Effector CD8-positive, alpha-beta T cell (primary cell): ENCODE results near the gene ZNF726.
"Not testable (repeated sequence)": the region's sequence is repeated elsewhere in the genome, so short reads cannot be mapped to it uniquely, and the experiment has no call there.

ENCODE experiments used
- DNase-seq: peaks from one replicate; lab custom pipeline; 2025; lab: John Stamatoyannopoulos, UW
- total RNA-seq, 4 experiments: gene quantifications; one replicate each; lab custom pipeline; 2026; lab: John Stamatoyannopoulos, UW

Gene ZNF726
- 3.6 to 4.7 (median 3.9) reads per million in 4 experiments for total RNA-seq

DNA sequence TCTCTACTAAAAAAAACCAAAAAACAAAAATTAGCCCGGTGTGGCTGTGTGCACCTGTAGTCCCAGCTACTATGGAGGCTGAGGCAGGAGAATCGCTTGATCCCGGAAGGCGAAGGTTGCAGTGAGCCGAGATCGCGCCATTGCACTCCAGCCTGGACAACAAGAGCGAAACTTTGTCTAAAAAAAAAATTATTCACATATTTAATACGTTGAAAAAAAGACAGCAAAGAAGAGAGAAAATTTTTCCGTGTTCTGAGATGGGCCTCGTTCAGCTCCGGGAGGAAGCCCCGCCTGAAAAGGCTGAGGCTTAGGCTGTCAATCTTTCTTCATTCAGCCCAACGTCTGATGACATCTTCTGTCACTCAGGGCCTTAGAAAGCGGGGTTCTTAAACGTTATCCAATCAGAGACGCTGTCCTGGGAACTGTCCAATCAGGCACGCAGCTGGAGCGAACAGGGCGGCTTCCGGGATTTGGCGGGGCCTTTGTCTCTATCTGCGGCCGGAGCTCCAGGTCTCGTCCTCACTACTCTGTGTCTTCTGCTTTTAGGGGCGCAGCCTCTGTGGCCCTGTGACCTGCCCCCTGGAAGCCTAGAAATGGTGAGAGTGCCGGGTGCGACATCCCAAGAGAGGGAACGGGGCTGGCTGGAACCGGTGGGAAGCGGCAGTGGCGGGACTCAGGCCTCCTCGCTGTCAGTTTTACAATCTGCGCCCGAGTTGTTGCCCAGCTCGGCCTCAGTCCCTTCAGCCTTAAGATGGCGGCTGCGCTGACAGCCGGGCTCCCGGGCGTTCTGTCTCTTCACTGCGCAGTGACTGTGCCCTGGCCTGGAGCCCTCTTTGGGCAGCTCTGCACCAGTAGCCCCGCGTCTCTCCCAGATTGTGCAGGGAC is at the start of gene ZNF726:
ZNF726 (plus strand) TSS at position 485 of the 885 bp plus-strand sequence; CDS start at position 594, 109 bp downstream.
- peak; percentile 80 for DNase-seq

DNA sequence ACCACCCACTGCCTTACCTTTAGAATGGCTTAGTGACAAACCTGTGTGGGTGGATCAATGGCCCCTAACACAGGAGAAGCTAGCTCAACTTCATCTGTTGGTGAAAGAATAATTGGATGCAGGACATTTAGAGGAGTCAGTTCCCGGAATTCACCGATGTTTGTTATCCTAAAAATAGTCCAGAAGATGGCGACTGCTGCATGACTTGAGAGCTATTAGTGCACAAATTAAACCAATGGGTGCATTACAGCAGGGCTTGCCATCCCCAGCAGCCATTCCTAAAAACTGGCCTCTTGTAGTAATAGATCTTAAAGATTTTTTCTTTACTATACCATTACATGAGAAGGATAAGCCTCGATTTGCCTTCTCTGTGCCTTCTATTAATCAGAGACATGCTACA is 46.8 kb upstream of the ZNF726 start:
- DNase-seq: no peak

DNA sequence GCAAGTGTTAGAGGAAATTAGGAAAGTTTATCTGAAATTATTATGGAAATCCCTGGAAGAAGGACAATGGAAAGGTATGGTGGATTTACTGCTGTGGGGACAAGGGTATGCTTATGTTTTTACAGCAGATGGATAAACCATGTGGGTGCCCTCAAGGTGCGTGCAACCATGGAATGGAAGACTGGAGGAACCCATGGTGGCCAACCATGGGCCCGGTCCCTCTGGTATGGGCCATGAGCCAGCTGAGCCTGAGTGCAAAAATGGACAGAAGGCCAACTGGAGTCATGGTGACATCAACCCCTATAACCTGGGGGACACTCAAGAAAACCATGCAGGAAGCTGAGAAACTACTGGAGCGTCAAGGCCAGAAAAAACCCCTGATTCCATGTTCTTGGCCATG is 46.1 kb upstream of the ZNF726 start:
- DNase-seq: no peak

DNA sequence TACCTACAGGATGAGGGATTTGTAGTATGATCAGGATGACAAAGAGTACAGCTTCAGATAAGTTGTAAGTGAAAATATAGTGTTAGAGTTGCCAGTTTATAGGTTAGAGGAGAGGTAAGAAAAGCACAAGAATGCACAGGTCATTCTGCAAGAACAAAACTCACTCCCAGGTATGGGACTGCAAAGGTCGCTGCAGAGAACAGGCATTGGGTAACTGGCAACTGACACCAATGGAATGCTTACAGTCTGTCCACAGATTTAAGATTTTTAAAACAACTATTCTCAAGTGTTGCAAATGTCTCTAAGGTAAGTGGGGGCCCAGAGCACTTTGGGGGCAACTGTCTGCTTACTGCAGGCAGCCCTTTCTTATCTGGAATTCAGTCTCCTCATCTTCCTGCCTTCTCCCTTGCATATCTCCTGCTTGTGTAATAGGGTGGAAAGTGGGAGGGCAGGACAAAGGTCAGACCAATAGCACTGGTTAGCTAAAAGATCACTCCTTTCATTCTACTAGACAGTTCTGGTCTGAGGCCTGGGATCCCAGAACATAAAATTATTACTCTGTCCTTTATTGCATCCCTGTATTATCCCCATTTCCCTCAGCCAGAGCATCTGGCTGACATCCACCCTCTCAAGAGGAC is 42.3 kb upstream of the ZNF726 start:
- DNase-seq: no peak

DNA sequence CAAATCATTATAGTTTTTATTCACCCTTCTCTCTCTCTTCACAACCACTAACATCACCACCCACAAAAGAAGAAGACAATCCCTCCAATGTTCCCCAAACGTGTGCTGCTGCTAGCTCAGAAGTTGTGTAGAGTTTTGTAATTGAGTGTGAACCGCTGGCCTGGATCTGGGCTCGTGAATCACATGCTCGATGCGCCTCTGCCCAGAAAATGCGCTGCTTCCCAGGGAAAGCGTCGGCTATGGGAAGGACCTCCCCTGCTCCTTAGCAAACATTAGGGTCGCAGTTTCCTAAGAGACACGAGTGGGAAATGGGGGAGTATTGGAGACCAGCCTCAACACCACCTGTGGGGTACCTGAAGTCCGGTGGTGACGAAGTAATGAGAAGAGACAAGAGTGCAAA is 38.4 kb upstream of the ZNF726 start:
- DNase-seq: no peak

DNA sequence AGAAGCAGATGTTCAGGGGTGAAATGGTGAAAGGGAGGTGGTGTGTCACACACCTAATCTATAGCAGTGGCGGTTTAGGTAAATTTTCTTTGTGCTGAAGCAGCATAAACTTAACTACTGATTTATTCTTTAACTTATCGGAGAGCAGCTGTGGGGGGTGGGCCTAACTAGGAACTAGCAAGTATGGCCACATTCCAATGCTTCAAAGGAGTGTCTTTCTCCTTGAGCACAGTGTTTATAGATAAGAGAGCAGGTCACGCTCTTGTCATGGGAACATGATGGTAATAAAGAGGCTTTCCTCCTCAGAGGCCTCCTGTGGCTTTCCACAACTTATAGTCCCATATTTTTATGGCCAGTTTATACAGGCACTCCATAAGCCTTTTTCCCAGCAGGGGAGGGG is 37.9 kb upstream of the ZNF726 start:
- DNase-seq: not testable (repeated sequence)

DNA sequence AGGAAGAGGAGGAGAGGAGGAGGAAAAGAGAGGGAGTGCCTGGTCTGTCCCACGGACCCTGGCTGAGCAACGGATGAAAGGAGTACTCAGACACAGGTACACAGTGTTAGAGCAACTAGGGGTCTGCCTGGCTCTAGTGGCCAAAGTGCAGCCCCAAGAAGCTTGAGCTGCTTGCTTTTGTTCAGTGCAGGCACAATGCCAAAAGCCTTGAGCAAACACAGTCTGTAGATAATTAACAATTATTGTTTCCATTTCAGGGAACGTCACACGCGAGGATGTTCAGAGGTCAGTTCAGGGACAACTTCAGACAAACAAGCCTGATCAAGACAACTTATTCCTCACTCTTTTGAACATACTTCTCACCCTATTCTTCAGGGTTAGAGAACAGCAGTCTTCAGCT is 32.2 kb upstream of the ZNF726 start:
- no peak for DNase-seq

DNA sequence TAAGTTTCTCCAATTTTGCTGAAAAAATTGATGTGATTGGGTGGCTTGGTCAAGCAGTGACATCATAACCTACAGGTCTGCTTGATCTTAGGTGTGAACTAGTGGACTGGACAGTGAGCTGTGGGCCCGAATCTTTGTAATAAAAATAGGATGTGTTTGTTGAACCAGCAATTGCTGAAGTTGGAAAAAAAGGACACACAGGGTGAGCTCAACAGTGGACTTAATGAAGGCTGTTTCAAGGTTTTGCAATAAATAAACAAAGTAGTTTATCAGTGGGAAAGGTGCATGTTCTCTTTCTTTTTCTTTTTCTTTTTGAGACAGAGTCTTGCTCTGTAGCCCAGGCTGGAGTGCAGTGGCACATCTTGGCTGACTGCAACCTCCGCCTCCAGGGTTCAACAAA is 30.3 kb upstream of the ZNF726 start:
- DNase-seq: no peak

DNA sequence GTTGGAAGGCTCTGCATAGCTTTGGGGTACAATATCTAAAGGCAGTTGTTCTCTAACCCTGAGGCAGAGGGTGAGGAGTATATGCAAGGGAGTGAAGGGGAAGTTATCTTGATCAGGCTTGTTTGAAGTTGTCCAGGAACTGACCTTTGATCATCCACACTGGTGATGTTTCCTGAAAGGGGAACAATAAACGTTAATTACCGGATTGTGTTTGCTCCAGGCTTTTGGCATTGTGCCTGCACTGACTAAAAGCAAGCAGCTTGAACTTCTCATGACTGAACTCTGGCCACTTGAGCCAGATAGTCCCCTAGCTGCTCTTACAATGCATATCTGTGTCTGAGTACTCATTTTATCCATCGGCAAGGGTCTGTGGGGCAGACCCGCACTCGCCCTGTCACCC is 27.0 kb upstream of the ZNF726 start:
- no peak for DNase-seq

DNA sequence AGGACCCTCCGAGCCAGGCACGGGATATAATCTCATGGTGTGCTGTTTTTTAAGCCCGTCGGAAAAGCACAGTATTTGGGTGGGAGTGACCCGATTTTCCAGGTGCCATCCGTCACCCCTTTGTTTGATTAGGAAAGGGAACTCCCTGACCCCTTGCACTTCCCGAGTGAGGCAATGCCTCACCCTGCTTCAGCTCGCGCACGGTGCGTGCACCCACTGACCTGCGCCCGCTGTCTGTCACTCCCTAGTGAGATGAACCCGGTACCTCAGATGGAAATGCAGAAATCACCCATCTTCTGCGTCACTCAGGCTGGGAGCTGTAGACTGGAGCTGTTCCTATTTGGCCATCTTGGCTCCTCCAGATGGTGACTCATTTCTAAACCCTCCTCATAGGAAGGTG is 18.6 kb upstream of the ZNF726 start:
- not testable (repeated sequence) for DNase-seq

DNA sequence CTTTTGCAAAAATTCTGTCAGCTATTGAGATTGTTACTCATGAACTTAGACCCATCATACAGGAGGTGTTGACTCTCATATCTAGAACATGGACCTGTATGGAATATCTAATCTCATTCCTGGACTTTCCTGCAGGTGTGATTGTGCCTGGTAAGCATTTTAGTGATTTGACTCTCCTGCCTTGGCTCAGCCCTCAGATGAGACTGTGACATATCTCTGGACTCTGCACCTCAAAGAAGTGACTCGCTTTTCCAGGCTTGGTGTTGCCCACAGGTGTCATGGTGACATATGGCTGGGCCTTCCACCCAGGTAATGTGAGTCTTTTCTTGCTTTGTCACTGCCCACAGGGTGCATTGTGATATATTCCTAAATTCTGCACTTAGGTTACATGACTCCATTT is 17.8 kb upstream of the ZNF726 start:
- no peak for DNase-seq

DNA sequence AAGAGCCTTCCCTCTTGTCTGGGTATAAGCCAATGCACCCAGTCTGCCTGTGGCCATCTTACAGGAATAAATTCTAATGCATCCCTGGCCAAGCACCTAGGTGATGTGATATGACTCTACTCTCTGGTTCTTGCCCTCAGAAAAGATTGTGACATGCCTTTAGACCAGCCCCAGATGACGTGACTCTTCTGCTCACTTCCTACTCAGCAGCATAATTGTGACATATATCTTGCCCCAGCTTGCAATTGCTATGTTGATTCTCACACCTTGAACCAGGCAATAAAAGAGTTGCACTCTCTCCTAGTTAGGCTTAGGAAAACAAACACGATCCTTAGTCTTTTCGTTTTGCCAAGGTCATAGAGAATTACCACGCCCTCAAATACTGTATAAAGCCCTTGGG is 13.3 kb upstream of the ZNF726 start:
- DNase-seq: no peak

DNA sequence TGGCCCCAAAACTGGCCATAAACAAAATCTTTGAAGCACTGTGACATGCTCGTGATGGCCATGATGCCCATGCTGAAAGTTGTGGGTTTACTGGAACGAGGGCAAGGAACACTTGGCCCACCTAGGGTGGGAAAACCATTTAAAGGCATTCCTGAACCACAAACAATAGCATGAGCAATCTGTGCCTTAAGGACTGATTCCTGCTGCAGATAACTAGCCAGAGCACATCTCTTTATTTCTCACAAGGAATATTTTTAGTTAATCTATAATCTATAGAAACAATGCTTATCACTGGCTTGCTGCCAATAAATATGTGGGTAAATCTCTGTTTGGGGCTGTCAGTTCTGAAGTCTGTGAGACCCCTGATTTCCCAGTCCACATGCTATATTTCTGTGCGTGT is 10.3 kb upstream of the ZNF726 start:
- DNase-seq: no peak

DNA sequence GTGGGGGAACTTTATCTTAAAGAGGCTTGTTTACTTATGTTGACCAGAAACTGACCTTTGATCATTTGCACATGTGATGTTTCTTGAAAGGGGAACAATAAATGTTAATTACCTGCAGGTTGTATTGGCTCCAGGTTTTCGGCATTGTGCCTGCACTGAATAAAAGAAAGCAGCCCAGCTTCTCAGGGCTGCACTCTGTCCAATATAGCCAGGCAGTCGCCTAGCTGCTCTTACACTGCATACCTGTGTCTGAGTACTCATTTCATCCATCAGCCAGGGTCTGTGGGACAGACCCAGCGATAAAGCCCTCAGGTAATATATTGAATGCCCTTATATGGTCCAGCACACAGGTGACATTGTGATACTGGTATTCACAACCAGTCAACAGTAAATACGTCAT is 8.9 kb upstream of the ZNF726 start:
- DNase-seq: no peak

DNA sequence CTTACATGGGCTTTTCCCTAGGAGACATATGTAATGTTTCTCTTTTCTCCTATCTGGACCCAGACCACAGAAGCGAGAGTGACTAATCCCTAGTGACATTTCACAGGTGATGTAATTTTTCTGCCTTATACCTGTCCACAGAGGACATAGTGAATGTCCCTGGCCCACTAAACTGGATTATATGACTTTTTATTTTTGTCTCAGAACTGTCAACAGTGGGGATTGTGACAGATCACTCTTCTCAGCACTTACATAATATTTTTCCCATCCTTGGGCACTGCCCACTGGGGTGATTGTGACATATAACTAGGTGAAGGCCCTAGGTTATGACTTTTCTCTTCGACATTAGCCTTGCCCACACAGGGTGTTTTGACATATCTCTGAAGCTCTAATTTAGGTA is 7.9 kb upstream of the ZNF726 start:
- DNase-seq: no peak

DNA sequence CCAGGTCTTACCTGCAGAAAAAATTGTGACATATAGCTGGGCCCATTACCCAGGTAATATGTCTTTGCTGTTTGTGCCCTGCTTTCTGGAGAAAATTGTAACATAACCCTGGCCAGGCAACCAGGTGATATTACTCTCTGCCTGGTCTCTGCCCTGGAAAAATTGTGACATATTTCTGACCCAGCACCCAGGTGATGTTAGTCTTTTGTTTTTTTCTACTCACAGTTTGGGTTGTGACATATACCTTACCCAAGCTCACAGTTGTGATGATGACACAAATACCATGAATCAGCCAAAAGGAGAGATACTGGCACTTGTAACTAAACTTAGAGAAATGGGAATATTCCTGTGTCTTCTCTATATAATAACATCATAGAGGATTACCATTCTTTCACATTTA is 6.5 kb upstream of the ZNF726 start:
- DNase-seq: no peak

DNA sequence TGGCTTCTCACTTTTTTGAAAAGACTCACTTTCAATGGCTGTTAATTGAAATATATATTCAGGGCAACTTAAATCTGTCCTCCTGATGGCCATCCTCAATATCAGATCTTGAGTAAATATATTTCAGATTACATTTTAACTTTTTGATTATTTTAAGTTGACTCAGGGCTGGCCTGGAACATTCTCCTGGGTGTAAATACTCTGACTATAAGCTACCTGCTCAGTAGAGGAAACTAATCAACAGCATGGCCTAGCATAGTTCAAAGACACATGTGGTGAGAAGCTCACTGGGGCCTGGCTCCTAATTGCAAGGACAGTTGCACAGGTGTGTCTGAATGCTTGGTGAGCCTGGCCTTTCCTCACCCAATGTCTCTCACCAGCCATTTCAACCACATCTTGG is 5.5 kb upstream of the ZNF726 start:
- no peak for DNase-seq

DNA sequence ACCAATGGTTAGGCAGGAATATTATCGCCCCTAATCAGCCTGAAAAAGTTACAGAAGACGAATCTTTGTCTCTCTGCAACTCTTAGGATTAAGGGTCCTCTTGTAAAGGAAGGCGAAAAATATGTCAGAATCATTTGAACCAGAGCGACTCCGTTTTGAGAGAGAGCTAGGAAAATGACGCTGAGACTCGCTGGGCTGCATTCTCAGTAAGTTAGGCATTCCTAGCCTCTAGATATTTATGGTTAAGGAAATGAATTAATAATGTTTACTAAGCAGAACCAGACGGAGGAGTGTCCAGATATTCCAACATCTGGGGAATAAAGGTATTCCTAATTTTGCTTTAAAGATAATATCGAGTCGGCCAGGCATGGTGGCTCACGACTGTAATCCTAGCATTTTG is 755 bp upstream of the ZNF726 start:
- no peak for DNase-seq

DNA sequence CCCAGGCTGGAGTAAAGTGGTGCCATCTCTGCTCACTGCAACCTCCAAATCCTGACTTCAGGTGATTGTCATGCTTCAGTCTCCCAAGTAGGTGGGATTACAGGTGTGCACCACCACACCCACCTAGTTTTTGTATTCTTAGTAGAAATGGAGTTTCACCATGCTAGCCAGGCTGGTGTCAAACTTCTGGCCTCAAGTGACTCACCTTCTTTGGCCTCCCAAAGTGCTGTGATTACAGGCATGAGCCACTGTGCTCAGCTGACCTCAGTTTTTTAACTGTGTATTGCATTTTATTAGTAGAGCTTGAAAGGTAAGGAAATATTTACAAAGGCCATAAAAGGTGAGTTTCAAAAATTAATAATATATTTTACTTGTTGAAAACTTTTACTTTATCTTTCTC is 2.3 kb downstream of the ZNF726 start:
- no peak for DNase-seq

DNA sequence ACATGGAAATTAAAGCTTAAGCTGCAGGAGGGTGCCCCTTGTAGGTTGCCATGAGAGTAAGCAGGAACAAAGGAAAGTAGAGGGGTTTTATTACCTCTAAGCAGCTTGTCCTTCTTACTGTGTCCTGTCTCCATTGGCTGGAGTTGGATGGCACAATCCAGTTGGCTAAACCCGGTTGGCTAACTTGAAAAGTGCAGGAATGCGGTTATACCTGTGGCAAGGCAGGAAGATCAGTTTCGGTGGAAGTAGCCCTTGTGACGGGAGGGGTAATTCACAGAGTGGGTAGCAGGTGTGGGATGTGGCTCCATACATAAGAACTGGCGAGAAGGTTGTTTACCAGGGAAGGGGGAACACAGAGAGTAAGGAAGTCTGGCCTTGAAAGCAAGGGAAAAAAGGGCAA is 3.2 kb downstream of the ZNF726 start:
- DNase-seq: no peak

DNA sequence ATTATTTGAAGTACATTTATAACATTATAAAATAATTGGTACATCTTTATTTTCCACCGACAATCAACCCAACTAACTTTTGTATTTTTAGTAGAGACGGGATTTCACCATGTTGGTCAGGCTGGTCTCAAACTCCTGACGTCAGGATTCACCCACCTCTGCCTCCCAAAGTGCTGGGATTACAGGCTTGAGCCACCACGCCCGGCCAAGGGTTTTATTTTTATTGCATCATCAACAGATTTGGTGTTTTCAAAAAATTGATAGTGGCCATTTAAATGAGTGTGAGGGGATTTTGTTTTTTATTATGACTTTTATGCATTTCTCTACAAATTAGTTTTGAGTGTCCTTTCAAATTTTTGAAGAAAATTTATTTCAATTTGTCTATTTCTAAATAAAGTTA is 10.6 kb downstream of the ZNF726 start:
- no peak for DNase-seq

DNA sequence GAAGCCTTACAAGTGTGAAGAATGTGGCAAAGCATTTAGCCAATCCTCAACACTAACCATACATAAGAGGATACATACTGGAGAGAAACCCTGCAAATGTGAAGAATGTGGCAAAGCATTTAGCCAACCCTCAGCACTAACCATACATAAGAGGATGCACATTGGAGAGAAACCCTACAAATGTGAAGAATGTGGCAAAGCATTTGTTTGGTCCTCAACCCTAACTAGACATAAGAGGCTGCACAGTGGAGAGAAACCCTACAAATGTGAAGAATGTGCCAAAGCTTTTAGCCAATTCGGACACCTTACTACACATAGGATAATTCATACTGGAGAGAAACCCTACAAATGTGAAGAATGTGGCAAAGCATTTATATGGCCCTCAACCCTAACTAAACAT is 18.2 kb downstream of the ZNF726 start:
- no peak for DNase-seq

DNA sequence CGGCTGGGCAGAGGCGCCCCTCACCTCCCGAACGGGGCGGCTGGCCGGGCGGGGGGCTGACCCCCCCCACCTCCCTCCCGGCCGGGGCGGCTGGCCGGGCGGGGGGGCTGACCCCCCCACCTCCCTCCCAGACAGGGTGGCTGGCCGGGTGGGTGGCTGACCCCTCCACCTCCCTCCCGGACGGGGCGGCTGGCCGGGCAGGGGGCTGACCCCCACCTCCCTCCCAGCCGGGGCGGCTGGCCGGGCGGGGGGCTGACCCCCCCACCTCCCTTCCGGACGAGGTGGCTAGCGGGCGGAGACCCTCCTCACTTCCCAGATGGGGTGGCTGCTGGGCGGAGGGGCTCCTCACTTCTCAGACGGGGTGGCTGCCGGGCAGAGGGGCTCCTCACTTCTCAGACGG is 22.3 kb downstream of the ZNF726 start:
- DNase-seq: not testable (repeated sequence)

DNA sequence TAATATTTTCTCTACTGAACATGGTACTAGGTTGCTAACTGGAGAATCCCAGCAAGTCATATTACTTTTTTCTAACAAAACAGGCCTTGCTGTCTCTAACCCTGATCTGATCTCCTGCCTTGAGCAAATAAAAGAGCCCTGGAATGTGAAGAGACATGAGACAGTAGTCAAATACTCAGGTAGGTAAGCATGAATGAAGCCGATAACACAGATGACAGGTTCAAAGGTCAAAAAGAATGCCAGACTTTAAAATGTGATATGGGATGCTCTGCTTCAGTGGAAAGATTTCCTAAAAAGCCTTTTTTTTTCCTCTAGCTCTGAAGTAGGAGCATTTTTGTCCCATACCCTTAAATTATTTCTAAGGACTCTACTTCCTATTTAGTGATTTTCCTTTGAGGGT is 28.7 kb downstream of the ZNF726 start:
- no peak for DNase-seq
